Right atrium auricular region (tissue), 2 donors: ENCODE data around the gene LRRC1. TPM values are rescaled to one million over a fixed set of nuclear protein-coding genes. Genes with fewer than 3 reads are reported as not detected.

Experiments used
- DNase-seq: peaks from one replicate; pipeline ENCODE4 v3.0.0-alpha.2; 2019; ENCODE audit warnings: low spot score
- H3K27ac ChIP-seq, 2 donors: fragments of 200-600 bp; sonication (generic); 1 replicate in 1 of 2; 2 replicates in 1 of 2; pipeline ENCODE4 v1.5.1; 2016 to 2019
- H3K27me3 ChIP-seq, 2 donors: fragments of 200-600 bp; sonication (generic); one replicate each; pipeline versions ENCODE4 v1.5.1 to v1.6.0; 2017 to 2019
- H3K36me3 ChIP-seq: fragments of 200-600 bp; sonication (generic); one replicate; pipeline ENCODE4 v1.5.1; 2016
- H3K4me1 ChIP-seq, 2 donors: fragments of 200-600 bp; sonication (generic); one replicate each; pipeline versions ENCODE4 v1.5.1 to v1.6.0; 2017 to 2019
- H3K4me3 ChIP-seq, 2 donors: fragments of 200-600 bp; sonication (generic); 1 replicate in 1 of 2; 2 replicates in 1 of 2; pipeline ENCODE4 v1.5.1; 2017 to 2019; ENCODE audit warnings: mild to moderate bottlenecking in 1 of 2, moderate library complexity in 1 of 2
- H3K9me3 ChIP-seq, 2 donors: fragments of 200-600 bp; sonication (generic); one replicate each; pipeline ENCODE4 v1.5.1; 2019
- CTCF ChIP-seq, 2 donors: fragments of 200-600 bp; sonication (generic); IDR thresholded peaks; one replicate each; pipeline ENCODE4 v1.5.1; 2019; ENCODE audit warnings: antibody characterized with exemption in 2 of 2
- total RNA-seq, 2 donors: library from RNA; depleted of rRNA; stranded (reverse); fragments of >200 nt; gene quantifications; one replicate each; pipeline ENCODE4 v1.1.0, GENCODE V29; 2016

Gene LRRC1
- total RNA-seq, 2 donors from 2014 or later, result 5.3 to 6.1 TPM

GRCh38 chr6:53827531-53827930 is 32.7 kb downstream of the LRRC1 start:
- DNase-seq, result no peak
- H3K9me3 ChIP-seq, result no peaks in the 10 kb centered on the region
- H3K4me1 ChIP-seq, result peaks cover 0 to 9% of the 10 kb centered on the region in 2 donors
- no peaks in the 10 kb centered on the region for H3K27me3 ChIP-seq
- H3K4me3 ChIP-seq, result no peak overlapping the region
- H3K27ac ChIP-seq, result no peak overlapping the region
- no peaks in the 10 kb centered on the region for H3K36me3 ChIP-seq
- no peak for TF ChIP-seq CTCF (IDR thresholded peaks at IDR 0.05)

DNA sequence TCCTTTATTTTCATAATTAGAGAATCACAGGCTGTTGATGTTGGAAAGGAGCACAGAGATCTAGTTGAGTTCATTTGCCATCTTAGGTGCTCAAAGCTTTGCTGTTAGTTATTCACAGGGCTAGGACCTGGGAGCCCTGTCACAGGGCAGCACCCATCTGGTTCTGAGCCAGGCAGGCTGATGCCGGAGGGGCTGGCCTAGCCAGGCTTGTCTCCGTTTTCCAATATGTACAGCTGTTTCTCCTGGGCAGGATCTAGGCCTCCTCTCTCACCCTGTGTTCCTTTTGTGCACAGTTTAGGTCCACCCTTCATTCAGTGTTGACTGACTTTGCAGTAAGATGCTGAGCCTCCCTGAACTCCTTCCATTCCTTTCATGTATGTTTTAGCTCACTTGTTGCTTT is 33.4 kb downstream of the LRRC1 start:
- DNase-seq, result no peak
- no peaks in the 10 kb centered on the region for H3K36me3 ChIP-seq
- H3K27ac ChIP-seq, result no peak overlapping the region
- H3K4me1 ChIP-seq, result peaks cover 0 to 7% of the 10 kb centered on the region in 2 donors
- H3K4me3 ChIP-seq, result no peak overlapping the region
- no peak for TF ChIP-seq CTCF (IDR thresholded peaks at IDR 0.05)
- H3K27me3 ChIP-seq, result no peaks in the 10 kb centered on the region
- H3K9me3 ChIP-seq, result no peaks in the 10 kb centered on the region

GRCh38 chr6:53828966-53829697 is 34.3 kb downstream of the LRRC1 start:
- H3K4me1 ChIP-seq, result peaks cover 0 to 7% of the 10 kb centered on the region in 2 donors
- no peak overlapping the region for H3K27ac ChIP-seq
- TF ChIP-seq CTCF (IDR thresholded peaks at IDR 0.05), result no peak
- H3K4me3 ChIP-seq, result no peak overlapping the region
- no peaks in the 10 kb centered on the region for H3K9me3 ChIP-seq
- no peaks in the 10 kb centered on the region for H3K36me3 ChIP-seq
- DNase-seq, result no peak
- H3K27me3 ChIP-seq, result no peaks in the 10 kb centered on the region

DNA sequence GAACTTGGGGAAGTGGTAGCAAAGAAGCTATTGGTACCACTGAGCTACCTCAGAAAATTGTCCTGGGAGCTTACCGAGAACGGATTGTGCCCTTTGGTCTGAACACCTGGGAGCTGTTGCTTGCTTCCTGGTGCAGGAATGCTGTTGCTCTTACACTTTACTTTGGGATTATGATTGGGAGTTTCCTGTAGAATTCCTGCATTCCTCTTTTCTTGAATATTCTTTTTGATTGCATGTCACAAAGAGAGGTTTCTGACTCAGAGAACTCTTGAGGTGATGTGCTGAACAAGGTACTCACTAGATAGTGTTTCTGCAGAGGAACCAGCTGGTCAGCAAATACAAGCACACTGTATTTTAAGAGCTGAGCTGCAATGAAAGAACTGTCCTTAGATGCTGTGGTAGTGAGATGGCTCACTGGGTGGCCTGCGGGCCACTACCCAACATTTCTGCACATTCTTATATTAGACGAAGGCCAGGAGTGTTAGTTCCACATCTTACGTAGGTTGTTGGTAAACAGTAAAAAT is 35.0 kb downstream of the LRRC1 start:
- Histone ChIP-seq H3K4me3 (no peak overlapping the region), H3K27ac (no peak overlapping the region), H3K4me1 (peaks cover 0 to 7% of the 10 kb centered on the region in 2 donors), H3K36me3 (no peaks in the 10 kb centered on the region), H3K27me3 (no peaks in the 10 kb centered on the region), H3K9me3 (no peaks in the 10 kb centered on the region)
- DNase-seq, result no peak
- TF ChIP-seq CTCF (IDR thresholded peaks at IDR 0.05), result no peak

- no peaks in the 10 kb centered on the region for H3K9me3 ChIP-seq
- no peaks in the 10 kb centered on the region for H3K27me3 ChIP-seq
- no peaks in the 10 kb centered on the region for H3K36me3 ChIP-seq
- H3K4me1 ChIP-seq, result peaks cover 0 to 7% of the 10 kb centered on the region in 2 donors
- H3K27ac ChIP-seq, result no peak overlapping the region
- DNase-seq, result no peak
- no peak for TF ChIP-seq CTCF (IDR thresholded peaks at IDR 0.05)
- H3K4me3 ChIP-seq, result no peak overlapping the region
Measured at GRCh38 chr6:53830366-53830765, 35.6 kb downstream of the LRRC1 start.
